ENCODE results near the gene NEGR1. TPM values are rescaled to one million over a fixed set of nuclear protein-coding genes. Genes with fewer than 3 reads are reported as not detected.

The NEGR1 gene
- polyA plus RNA-seq, 1 donor from 2014 or later, result 47.4 TPM

GRCh38 chr1:71753746-71754145 is 528.6 kb downstream of the NEGR1 start:
- H4K20me1 ChIP-seq (ENCODE audit: insufficient read depth), result no peaks in the 10 kb centered on the region
- H3F3A ChIP-seq (ENCODE audit: insufficient read depth, low read length, poor library complexity, severe bottlenecking), result no peaks in the 10 kb centered on the region
- H3K9me3 ChIP-seq (ENCODE audit: low read length), result no peaks in the 10 kb centered on the region
- TF ChIP-seq REST (IDR thresholded peaks at IDR 0.05; ENCODE audit: borderline replicate concordance) (no peak), POLR2AphosphoS5 (IDR thresholded peaks at IDR 0.05) (peak; percentile 18)
- no peak overlapping the region for H3K9ac ChIP-seq (ENCODE audit: low read length)
- no peaks in the 10 kb centered on the region for H3K9me2 ChIP-seq (ENCODE audit: insufficient read depth, low read length)
- H3K27ac ChIP-seq (ENCODE audit: low read length), result no peak overlapping the region
- no peaks in the 10 kb centered on the region for H3K79me2 ChIP-seq (replicated peaks; ENCODE audit: insufficient read depth, low read length)
- no peak overlapping the region for H2AFZ ChIP-seq (ENCODE audit: low read depth, low read length)
- H3K27me3 ChIP-seq (ENCODE audit: insufficient read depth, low read depth, low read length), result no peaks in the 10 kb centered on the region
- no peaks in the 10 kb centered on the region for H3K36me3 ChIP-seq (ENCODE audit: insufficient read depth, low read length)
- H3K4me3 ChIP-seq (ENCODE audit: low read length), result no peak overlapping the region
- no peak overlapping the region for H3K4me2 ChIP-seq (ENCODE audit: low read length)

DNA sequence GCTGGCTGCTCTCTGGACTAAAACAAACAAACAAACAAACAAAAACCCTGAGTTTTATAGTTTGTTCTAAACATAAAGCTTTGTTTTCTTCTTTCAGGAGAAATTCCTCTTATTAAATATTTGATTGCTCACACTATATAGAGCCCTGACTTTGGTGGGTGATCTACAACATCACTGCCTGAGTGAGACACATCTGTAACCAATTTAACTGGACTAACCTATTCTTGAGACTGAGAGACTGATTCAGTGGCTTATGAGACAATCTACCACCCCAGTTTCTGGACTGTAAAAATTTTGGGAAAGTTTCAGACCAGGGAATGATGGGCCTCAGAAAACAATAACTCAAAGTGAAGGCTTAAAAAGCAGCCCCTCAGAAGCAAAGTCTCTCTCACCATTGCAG is 537.0 kb downstream of the NEGR1 start:
- Histone ChIP-seq H3K9me2 (ENCODE audit: insufficient read depth, low read length) (no peaks in the 10 kb centered on the region), H3K36me3 (ENCODE audit: insufficient read depth, low read length) (no peaks in the 10 kb centered on the region), H3K27me3 (ENCODE audit: insufficient read depth, low read depth, low read length) (no peaks in the 10 kb centered on the region), H3K9me3 (ENCODE audit: low read length) (no peaks in the 10 kb centered on the region), H3K9ac (ENCODE audit: low read length) (no peak overlapping the region), H3K4me3 (ENCODE audit: low read length) (no peak overlapping the region), H3K4me2 (ENCODE audit: low read length) (no peak overlapping the region), H3K79me2 (replicated peaks; ENCODE audit: insufficient read depth, low read length) (no peaks in the 10 kb centered on the region), H4K20me1 (ENCODE audit: insufficient read depth) (no peaks in the 10 kb centered on the region), H3F3A (ENCODE audit: insufficient read depth, low read length, poor library complexity, severe bottlenecking) (no peaks in the 10 kb centered on the region), H3K27ac (ENCODE audit: low read length) (no peak overlapping the region), H2AFZ (ENCODE audit: low read depth, low read length) (no peak overlapping the region)
- TF ChIP-seq REST (IDR thresholded peaks at IDR 0.05; ENCODE audit: borderline replicate concordance) (no peak), POLR2AphosphoS5 (IDR thresholded peaks at IDR 0.05) (no peak), CTCF (IDR thresholded peaks at IDR 0.05; ENCODE audit: poor library complexity, severe bottlenecking) (no peak), TAF1 (IDR thresholded peaks at IDR 0.05; ENCODE audit: low read depth) (no peak), EZH2 (IDR thresholded peaks at IDR 0.05; ENCODE audit: borderline replicate concordance, insufficient read depth, low read length, poor library complexity, severe bottlenecking) (no peak), SMC3 (conservative IDR thresholded peaks at IDR 0.05; ENCODE audit: poor library complexity) (no peak), EP300 (conservative IDR thresholded peaks at IDR 0.05; ENCODE audit: poor library complexity, severe bottlenecking) (no peak), RAD21 (conservative IDR thresholded peaks at IDR 0.05) (no peak), MXI1 (conservative IDR thresholded peaks at IDR 0.05; ENCODE audit: poor library complexity, severe bottlenecking) (no peak)
